T47D (cell line): ENCODE results near the gene CEP78.

Experiments
- DNase-seq, 2 experiments: peaks; one replicate each; pipeline versions ENCODE4 v3.0.0 to v3.0.0-alpha.2; 2011 to 2012; ENCODE audit warnings: low read depth in 1 of 2, low spot score in 1 of 2
- JUND ChIP-seq: IDR thresholded peaks from 2 replicates; pipeline ENCODE4 v1.6.1; 2012; ENCODE audit warnings: low read depth
- in situ Hi-C: cut with HindIII; loops from 2 replicates; pipeline ENCODE4 v1.10.0; 2016; ENCODE audit warnings: low sequenced_read_pairs, low pct_unique_long_range_greater_than_20kb

CEP78 gene

DNA sequence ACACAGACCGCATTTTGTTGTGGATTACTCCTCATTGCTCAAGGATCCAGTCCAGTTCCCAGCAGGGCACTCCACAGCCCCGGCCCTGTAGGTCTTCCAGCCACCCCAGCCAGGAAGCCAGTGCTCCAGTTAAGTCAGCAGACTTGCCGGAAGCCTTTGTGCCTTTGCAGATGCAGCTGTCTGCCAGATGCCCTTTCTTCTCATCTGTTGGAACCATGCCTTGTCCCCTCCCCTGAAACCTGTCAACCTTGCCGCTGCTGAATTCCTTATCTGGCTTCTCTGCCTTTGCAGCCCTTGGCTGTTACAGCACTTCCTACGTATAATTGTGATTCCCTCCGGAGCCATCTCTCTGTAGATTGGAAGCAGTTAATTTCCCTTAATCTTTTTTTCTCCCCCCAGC lies 89.5 kb downstream of the CEP78 start:
- DNase-seq, result no peak
- in situ Hi-C loops, result no loop called here
- no peak for TF ChIP-seq JUND

DNA sequence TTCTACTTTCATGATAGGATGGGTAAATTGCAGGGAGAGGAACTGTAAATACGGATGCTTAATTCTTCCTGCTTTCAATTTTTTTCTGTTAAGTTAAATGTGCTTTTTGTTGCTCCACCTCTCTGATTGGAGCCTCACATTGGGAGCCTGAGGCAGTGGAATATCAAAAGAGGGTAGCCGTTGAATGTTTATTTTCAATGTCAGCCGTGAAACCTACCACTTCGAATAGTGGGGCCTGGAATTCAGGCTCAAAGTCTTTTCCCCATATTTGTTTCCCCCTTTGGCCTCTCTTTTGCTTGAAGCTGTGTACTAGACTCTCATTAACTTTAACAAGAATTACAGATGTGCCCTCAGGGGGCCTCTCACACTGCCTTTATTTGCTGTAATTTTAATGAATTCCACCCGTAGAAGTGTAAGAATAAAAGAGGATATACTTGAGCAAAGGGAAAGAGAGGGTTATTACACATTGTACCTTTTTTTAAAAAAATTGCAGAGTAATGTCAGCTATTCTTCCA lies 90.0 kb downstream of the CEP78 start:
- in situ Hi-C loops, result no loop called here
- no peak for TF ChIP-seq JUND
- DNase-seq, result no peak

- in situ Hi-C loops, result no loop called here
- DNase-seq, result no peak
- no peak for TF ChIP-seq JUND
These were observed 90.7 kb downstream of the CEP78 start for GRCh38 chr9:78326564-78326963.
